ENCODE data around the gene FILIP1L.

FILIP1L gene

GRCh38 chr3:99863002-99863401, 251.3 kb downstream of the FILIP1L start:
- in situ Hi-C loops (cut with MboI; ENCODE audit: low sequenced_read_pairs, unreplicated experiment): loop anchor here (10.0 kb wide), 1 partner anchor 182 kb away; no protein-coding TSS in a partner anchor

GRCh38 chr3:99862208-99862607, 252.1 kb downstream of the FILIP1L start:
- DNase-seq (ENCODE audit: low spot score): no peak
- in situ Hi-C loops (cut with MboI; ENCODE audit: low sequenced_read_pairs, unreplicated experiment): loop anchor here (10.0 kb wide), 1 partner anchor 183 kb away; no protein-coding TSS in a partner anchor
- no peak for TF ChIP-seq CTCF (IDR thresholded peaks at IDR 0.05; ENCODE audit: borderline replicate concordance, control extremely low read depth, extremely low read depth, insufficient read depth, missing control alignments)

More at GRCh38 chr3:99863002-99863401, 251.3 kb downstream of the FILIP1L start:
- no peak for TF ChIP-seq CTCF (IDR thresholded peaks at IDR 0.05; ENCODE audit: borderline replicate concordance, control extremely low read depth, extremely low read depth, insufficient read depth, missing control alignments)
- DNase-seq (ENCODE audit: low spot score): no peak

- in situ Hi-C loops (cut with MboI; ENCODE audit: low sequenced_read_pairs, unreplicated experiment): loop anchor here (10.0 kb wide), 1 partner anchor 184 kb away; no protein-coding TSS in a partner anchor
- no peak for TF ChIP-seq CTCF (IDR thresholded peaks at IDR 0.05; ENCODE audit: borderline replicate concordance, control extremely low read depth, extremely low read depth, insufficient read depth, missing control alignments)
Observed at GRCh38 chr3:99861216-99861615, 253.1 kb downstream of the FILIP1L start.

GRCh38 chr3:99859825-99860224, 254.5 kb downstream of the FILIP1L start:
- no peak for TF ChIP-seq CTCF (IDR thresholded peaks at IDR 0.05; ENCODE audit: borderline replicate concordance, control extremely low read depth, extremely low read depth, insufficient read depth, missing control alignments)
- DNase-seq (ENCODE audit: low spot score): no peak
- in situ Hi-C loops (cut with MboI; ENCODE audit: low sequenced_read_pairs, unreplicated experiment): loop anchor here (10.0 kb wide), 1 partner anchor 185 kb away; no protein-coding TSS in a partner anchor

More at GRCh38 chr3:99861216-99861615, 253.1 kb downstream of the FILIP1L start:
- DNase-seq (ENCODE audit: low spot score): no peak

- in situ Hi-C loops (cut with MboI; ENCODE audit: low sequenced_read_pairs, unreplicated experiment): no loop called here
- DNase-seq (ENCODE audit: low spot score): no peak
- no peak for TF ChIP-seq CTCF (IDR thresholded peaks at IDR 0.05; ENCODE audit: borderline replicate concordance, control extremely low read depth, extremely low read depth, insufficient read depth, missing control alignments)
Observed at GRCh38 chr3:99858469-99858868, 255.8 kb downstream of the FILIP1L start.

GRCh38 chr3:99857278-99857677, 257.0 kb downstream of the FILIP1L start:
- no peak for TF ChIP-seq CTCF (IDR thresholded peaks at IDR 0.05; ENCODE audit: borderline replicate concordance, control extremely low read depth, extremely low read depth, insufficient read depth, missing control alignments)
- in situ Hi-C loops (cut with MboI; ENCODE audit: low sequenced_read_pairs, unreplicated experiment): no loop called here
- DNase-seq (ENCODE audit: low spot score): no peak
